HL-60 (cell line): Measurements from ENCODE around the gene CHST11.

ENCODE experiments used
- DNase-seq, 2 experiments: peaks; one replicate each; pipeline ENCODE4 v3.0.0-alpha.2; 2010 to 2020; ENCODE audit warnings: low read depth in 1 of 2, low spot score in 1 of 2
- H3K27ac ChIP-seq: fragments of 250-450 bp; sonication (Bioruptor Pico); replicated peaks from 2 replicates; pipeline ENCODE4 v1.5.1; 2020; ENCODE audit warnings: mild to moderate bottlenecking, moderate library complexity
- H3K27me3 ChIP-seq: fragments of 250-450 bp; sonication (Bioruptor Pico); 2 replicates; pipeline ENCODE4 v1.5.1; 2021; ENCODE audit warnings: mild to moderate bottlenecking, moderate library complexity; ENCODE audit not compliant: insufficient read depth, poor library complexity, severe bottlenecking
- H3K4me3 ChIP-seq: replicated peaks from 2 replicates; pipeline ENCODE4 v1.5.1; 2011; ENCODE audit warnings: mild to moderate bottlenecking, control low read depth, low read length; ENCODE audit not compliant: insufficient read depth
- CTCF ChIP-seq: IDR thresholded peaks from one replicate; pipeline ENCODE4 v1.5.1; 2011; ENCODE audit warnings: low read length, control low read depth, inconsistent platforms; ENCODE audit not compliant: insufficient read depth
- GABPA ChIP-seq: IDR thresholded peaks from 2 replicates; pipeline ENCODE4 v1.6.1; 2012; ENCODE audit warnings: low read depth
- POLR2AphosphoS5 ChIP-seq: IDR thresholded peaks from 2 replicates; pipeline ENCODE4 v1.6.1; 2012; ENCODE audit warnings: low read depth
- SPI1 ChIP-seq: IDR thresholded peaks from 2 replicates; pipeline ENCODE4 v1.6.1; 2012; ENCODE audit warnings: low read depth, mild to moderate bottlenecking, borderline replicate concordance
- TF ChIP-seq, protein P1 (sequence below): IDR thresholded peaks from 2 replicates; pipeline ENCODE4 v1.6.1; 2012; ENCODE audit warnings: low read depth; ENCODE audit not compliant: insufficient replicate concordance

The CHST11 gene

GRCh38 chr12:104769144-104769561 is 312.4 kb downstream of the CHST11 start:
- H3K27ac ChIP-seq, result no peak overlapping the region

DNA sequence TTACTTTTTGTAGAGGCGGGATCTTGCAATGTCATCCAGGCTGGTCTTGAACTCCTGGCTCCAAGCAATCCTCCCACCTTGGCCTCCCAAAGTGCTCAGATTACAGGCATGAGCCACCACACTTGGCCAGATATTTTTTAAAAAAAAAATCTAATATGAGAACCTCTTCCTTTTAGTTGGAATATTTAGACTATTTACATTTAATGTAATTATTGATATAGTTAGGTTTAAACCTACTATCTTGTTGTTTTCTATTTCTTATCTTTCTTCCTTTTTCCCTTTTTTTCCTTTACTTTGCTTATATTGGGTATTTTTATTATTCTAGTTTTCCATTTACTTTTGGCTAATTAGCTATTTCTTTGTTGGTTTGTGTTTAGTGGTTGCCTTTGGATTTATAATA is 315.6 kb downstream of the CHST11 start:
- Histone ChIP-seq H3K4me3 (no peak overlapping the region), H3K27me3 (no peaks in the 10 kb centered on the region), H3K27ac (no peak overlapping the region)
- DNase-seq, result no peak
- TF ChIP-seq POLR2AphosphoS5 (no peak), CTCF (no peak), GABPA (no peak), SPI1 (no peak)
- TF ChIP-seq, protein P1, sequence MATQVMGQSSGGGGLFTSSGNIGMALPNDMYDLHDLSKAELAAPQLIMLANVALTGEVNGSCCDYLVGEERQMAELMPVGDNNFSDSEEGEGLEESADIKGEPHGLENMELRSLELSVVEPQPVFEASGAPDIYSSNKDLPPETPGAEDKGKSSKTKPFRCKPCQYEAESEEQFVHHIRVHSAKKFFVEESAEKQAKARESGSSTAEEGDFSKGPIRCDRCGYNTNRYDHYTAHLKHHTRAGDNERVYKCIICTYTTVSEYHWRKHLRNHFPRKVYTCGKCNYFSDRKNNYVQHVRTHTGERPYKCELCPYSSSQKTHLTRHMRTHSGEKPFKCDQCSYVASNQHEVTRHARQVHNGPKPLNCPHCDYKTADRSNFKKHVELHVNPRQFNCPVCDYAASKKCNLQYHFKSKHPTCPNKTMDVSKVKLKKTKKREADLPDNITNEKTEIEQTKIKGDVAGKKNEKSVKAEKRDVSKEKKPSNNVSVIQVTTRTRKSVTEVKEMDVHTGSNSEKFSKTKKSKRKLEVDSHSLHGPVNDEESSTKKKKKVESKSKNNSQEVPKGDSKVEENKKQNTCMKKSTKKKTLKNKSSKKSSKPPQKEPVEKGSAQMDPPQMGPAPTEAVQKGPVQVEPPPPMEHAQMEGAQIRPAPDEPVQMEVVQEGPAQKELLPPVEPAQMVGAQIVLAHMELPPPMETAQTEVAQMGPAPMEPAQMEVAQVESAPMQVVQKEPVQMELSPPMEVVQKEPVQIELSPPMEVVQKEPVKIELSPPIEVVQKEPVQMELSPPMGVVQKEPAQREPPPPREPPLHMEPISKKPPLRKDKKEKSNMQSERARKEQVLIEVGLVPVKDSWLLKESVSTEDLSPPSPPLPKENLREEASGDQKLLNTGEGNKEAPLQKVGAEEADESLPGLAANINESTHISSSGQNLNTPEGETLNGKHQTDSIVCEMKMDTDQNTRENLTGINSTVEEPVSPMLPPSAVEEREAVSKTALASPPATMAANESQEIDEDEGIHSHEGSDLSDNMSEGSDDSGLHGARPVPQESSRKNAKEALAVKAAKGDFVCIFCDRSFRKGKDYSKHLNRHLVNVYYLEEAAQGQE, result no peak

More at GRCh38 chr12:104769144-104769561, 312.4 kb downstream of the CHST11 start:
- TF ChIP-seq CTCF, result no peak
- TF ChIP-seq, protein P1, result no peak
- no peak for TF ChIP-seq GABPA
- no peak for TF ChIP-seq SPI1
- TF ChIP-seq POLR2AphosphoS5, result no peak
- DNase-seq, result no peak
- Histone ChIP-seq H3K4me3 (no peak overlapping the region), H3K27me3 (no peaks in the 10 kb centered on the region)

DNA sequence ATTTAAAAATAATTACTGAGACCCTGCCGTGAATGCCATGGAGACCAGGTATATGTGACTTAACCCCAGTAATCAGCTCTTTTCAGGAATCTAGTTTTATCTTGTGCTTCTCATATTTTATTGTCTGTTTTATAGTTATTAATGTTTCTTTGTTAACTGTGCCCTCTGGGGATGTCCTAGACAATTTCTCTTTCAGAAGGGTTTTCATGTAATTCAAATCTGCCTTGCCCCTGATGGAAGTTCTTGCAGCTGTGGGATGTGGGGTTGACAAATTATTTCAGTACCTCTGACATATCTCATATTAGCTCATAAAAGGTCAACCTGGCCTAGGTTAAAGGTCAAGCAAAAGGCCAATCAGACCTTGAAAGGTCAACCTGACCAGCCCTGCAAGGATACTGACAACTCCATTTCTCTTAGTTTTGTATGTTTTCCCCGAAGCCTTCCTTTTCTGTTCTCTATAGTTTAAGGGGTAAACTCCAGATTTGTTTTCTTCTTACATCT is 319.0 kb downstream of the CHST11 start:
- no peak overlapping the region for H3K4me3 ChIP-seq
- no peak overlapping the region for H3K27ac ChIP-seq
- TF ChIP-seq, protein P1, result no peak
- TF ChIP-seq CTCF (no peak), GABPA (no peak), POLR2AphosphoS5 (no peak), SPI1 (no peak)
- DNase-seq, result no peak
- no peaks in the 10 kb centered on the region for H3K27me3 ChIP-seq
